GM23248 (cell line): ENCODE results near the gene VTI1A. TPM values are rescaled to one million over a fixed set of nuclear protein-coding genes. Genes with fewer than 3 reads are reported as not detected.

Experiments
- DNase-seq: peaks from one replicate; pipeline ENCODE4 v3.0.0-alpha.2; 2015
- H2AFZ ChIP-seq: fragments of 200-600 bp; sonication (generic); 2 replicates; pipeline ENCODE4 v1.6.1; 2016; ENCODE audit warnings: antibody characterized with exemption
- H3F3A ChIP-seq: fragments of 200-600 bp; sonication (generic); 2 replicates; pipeline ENCODE4 v1.6.1; 2016; ENCODE audit warnings: mild to moderate bottlenecking, antibody characterized with exemption, mixed run types; ENCODE audit not compliant: insufficient read depth
- H3K27ac ChIP-seq: fragments of 200-600 bp; sonication (generic); 2 replicates; pipeline ENCODE4 v1.5.1; 2016; ENCODE audit warnings: mild to moderate bottlenecking
- H3K27me3 ChIP-seq: fragments of 200-600 bp; sonication (generic); replicated peaks from 2 replicates; pipeline ENCODE4 v1.6.1; 2016; ENCODE audit warnings: mild to moderate bottlenecking; ENCODE audit not compliant: insufficient read depth
- H3K36me3 ChIP-seq: fragments of 200-600 bp; sonication (generic); 2 replicates; pipeline ENCODE4 v1.6.1; 2016; ENCODE audit warnings: low read depth, mild to moderate bottlenecking
- H3K4me1 ChIP-seq: fragments of 200-600 bp; sonication (generic); 2 replicates; pipeline ENCODE4 v1.6.1; 2016; ENCODE audit warnings: mild to moderate bottlenecking; ENCODE audit not compliant: insufficient read depth
- H3K4me2 ChIP-seq: fragments of 200-600 bp; sonication (generic); one replicate; pipeline ENCODE4 v1.6.1; 2016; ENCODE audit warnings: mild to moderate bottlenecking; ENCODE audit not compliant: unreplicated experiment
- H3K4me3 ChIP-seq: fragments of 200-600 bp; sonication (generic); 2 replicates; pipeline ENCODE4 v1.5.1; 2016; ENCODE audit warnings: mild to moderate bottlenecking
- H3K79me2 ChIP-seq: fragments of 200-600 bp; sonication (generic); 2 replicates; pipeline ENCODE4 v1.6.1; 2016; ENCODE audit warnings: mild to moderate bottlenecking; ENCODE audit not compliant: insufficient read depth
- H3K9ac ChIP-seq: fragments of 200-600 bp; sonication (generic); 2 replicates; pipeline ENCODE4 v1.6.1; 2016; ENCODE audit warnings: mild to moderate bottlenecking
- H3K9me2 ChIP-seq: fragments of 200-600 bp; sonication (generic); 2 replicates; pipeline ENCODE4 v1.6.1; 2016; ENCODE audit warnings: mixed run types, mild to moderate bottlenecking, moderate library complexity; ENCODE audit not compliant: insufficient read depth
- H3K9me3 ChIP-seq: fragments of 200-600 bp; sonication (generic); one replicate; pipeline ENCODE4 v1.6.1; 2017; ENCODE audit warnings: low read depth
- H4K20me1 ChIP-seq: fragments of 200-600 bp; sonication (generic); 2 replicates; pipeline ENCODE4 v1.6.0; 2016; ENCODE audit not compliant: insufficient read depth
- EZH2 ChIP-seq: fragments of 200-600 bp; sonication (generic); IDR thresholded peaks from 2 replicates; pipeline ENCODE4 v1.6.1; 2018; ENCODE audit warnings: antibody characterized with exemption, mild to moderate bottlenecking; ENCODE audit not compliant: insufficient read depth, poor library complexity, severe bottlenecking
- EZH2phosphoT487 ChIP-seq: fragments of 200-600 bp; sonication (generic); IDR thresholded peaks from 2 replicates; pipeline ENCODE4 v1.6.1; 2018; ENCODE audit warnings: antibody characterized with exemption, moderate library complexity, mild to moderate bottlenecking, low read depth; ENCODE audit not compliant: insufficient read depth
- WGBS, 2 experiments: methylation state at CpG; one replicate each; pipeline ENCODE4 v1.1.6; 2015 to 2017; ENCODE audit warnings: low lambda C conversion rate in 2 of 2, low coverage in 1 of 2; ENCODE audit errors: missing lambda C conversion rate in 2 of 2; 5-methylcytosine and 5-hydroxymethylcytosine counted together
- in situ Hi-C: fragments of 300-500 bp; cut with MboI; formaldehyde crosslinking; loops from 2 replicates; pipeline ENCODE4 v1.15.0; 2020
- polyA plus RNA-seq: library from polyadenylated mRNA; unstranded; fragments of >200 nt; fragmentation: Nextera tagmentation; extraction: Ambion mirVana; gene quantifications from 2 replicates; pipeline ENCODE4 v1.2.1, GENCODE V29; 2016
- total RNA-seq: library from RNA; depleted of rRNA; stranded (reverse); fragments of >200 nt; shearing (Covaris generic); gene quantifications from 2 replicates; pipeline ENCODE4 v1.2.3, GENCODE V29; 2014

The VTI1A gene
- total and polyA plus RNA-seq, 2 experiments from 2014 or later: 21.6 to 26.4 TPM

GRCh38 chr10:112442063-112442462 lies 5.0 kb upstream of the VTI1A start:
- Histone ChIP-seq H3F3A (peaks cover 13% of the 10 kb centered on the region; the same call in 1 of the 2 replicates), H3K79me2 (peaks cover 22% of the 10 kb centered on the region), H3K9ac (no peak overlapping the region), H3K27ac (no peak overlapping the region), H2AFZ (no peak overlapping the region), H4K20me1 (no peaks in the 10 kb centered on the region), H3K9me2 (no peaks in the 10 kb centered on the region), H3K4me3 (no peak overlapping the region), H3K4me1 (peaks cover 7% of the 10 kb centered on the region; the same call in 1 of the 2 replicates), H3K4me2 (no peak overlapping the region), H3K9me3 (no peaks in the 10 kb centered on the region), H3K36me3 (peaks cover 52% of the 10 kb centered on the region), H3K27me3 (no peaks in the 10 kb centered on the region)
- DNase-seq: no peak
- TF ChIP-seq EZH2phosphoT487: no peak
- no peak for TF ChIP-seq EZH2
- WGBS, 2 experiments: 83 to 89% methylated on average over 3 of the region's 3 CpGs
- in situ Hi-C loops: loop anchor here (25.0 kb wide), 1 partner anchor 280 kb away; no protein-coding TSS in a partner anchor

- in situ Hi-C loops: loop anchor here (25.0 kb wide), 1 partner anchor 284 kb away; no protein-coding TSS in a partner anchor
- no peaks in the 10 kb centered on the region for H4K20me1 ChIP-seq
- peak overlapping the region; percentile 96 for H3K4me3 ChIP-seq
- peaks cover 63% of the 10 kb centered on the region for H3K79me2 ChIP-seq
- peak overlapping the region; percentile 93 for H3K9ac ChIP-seq
- WGBS, 2 experiments: 2 to 3% methylated on average over 20 of the region's 20 CpGs
- H3K9me3 ChIP-seq: no peaks in the 10 kb centered on the region
- H3K27ac ChIP-seq: peak overlapping the region; percentile 93
- no peak for TF ChIP-seq EZH2phosphoT487
- TF ChIP-seq EZH2: no peak
- no peaks in the 10 kb centered on the region for H3K27me3 ChIP-seq
- no peaks in the 10 kb centered on the region for H3F3A ChIP-seq
- peak overlapping the region; percentile 97 for H2AFZ ChIP-seq
- H3K4me2 ChIP-seq: peak overlapping the region; percentile 92
- peaks cover 13% of the 10 kb centered on the region for H3K4me1 ChIP-seq
- DNase-seq: peak; percentile 70
- H3K9me2 ChIP-seq: no peaks in the 10 kb centered on the region
- H3K36me3 ChIP-seq: peaks cover 22% of the 10 kb centered on the region
Measured at GRCh38 chr10:112446055-112446854, 760 bp upstream of the VTI1A start.

DNA sequence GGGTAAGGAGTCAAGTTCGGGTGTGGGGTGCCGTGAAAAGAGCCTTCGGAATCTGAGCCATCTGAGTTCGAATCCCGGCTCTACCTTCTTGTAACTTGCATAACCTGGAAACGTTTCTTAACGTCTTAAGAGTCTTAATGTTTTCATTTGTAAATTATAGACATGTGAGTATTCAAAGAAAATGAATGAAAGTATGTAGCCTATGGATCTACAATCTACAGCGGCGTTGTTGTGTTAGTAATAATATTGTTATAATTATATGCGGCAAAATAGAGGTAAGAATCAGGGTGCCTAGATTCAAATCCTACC lies 559 bp downstream of the VTI1A start:
- peaks cover 76% of the 10 kb centered on the region for H3K79me2 ChIP-seq
- H3K27ac ChIP-seq: peak overlapping the region; percentile 93
- peak overlapping the region; percentile 96 for H3K4me3 ChIP-seq
- DNase-seq: no peak
- in situ Hi-C loops: loop anchor here (25.0 kb wide), 1 partner anchor 285 kb away; no protein-coding TSS in a partner anchor
- no peaks in the 10 kb centered on the region for H4K20me1 ChIP-seq
- H3K9me3 ChIP-seq: no peaks in the 10 kb centered on the region
- peaks cover 11% of the 10 kb centered on the region for H3K36me3 ChIP-seq
- no peaks in the 10 kb centered on the region for H3K9me2 ChIP-seq
- peak overlapping the region; percentile 93 for H3K9ac ChIP-seq
- no peaks in the 10 kb centered on the region for H3F3A ChIP-seq
- TF ChIP-seq EZH2phosphoT487 (no peak), EZH2 (no peak)
- H3K4me2 ChIP-seq: peak overlapping the region; percentile 92
- WGBS, 2 experiments: 4 to 8% methylated on average over 10 of the region's 10 CpGs
- peaks cover 13% of the 10 kb centered on the region for H3K4me1 ChIP-seq
- no peaks in the 10 kb centered on the region for H3K27me3 ChIP-seq
- peak overlapping the region; percentile 97 for H2AFZ ChIP-seq

DNA sequence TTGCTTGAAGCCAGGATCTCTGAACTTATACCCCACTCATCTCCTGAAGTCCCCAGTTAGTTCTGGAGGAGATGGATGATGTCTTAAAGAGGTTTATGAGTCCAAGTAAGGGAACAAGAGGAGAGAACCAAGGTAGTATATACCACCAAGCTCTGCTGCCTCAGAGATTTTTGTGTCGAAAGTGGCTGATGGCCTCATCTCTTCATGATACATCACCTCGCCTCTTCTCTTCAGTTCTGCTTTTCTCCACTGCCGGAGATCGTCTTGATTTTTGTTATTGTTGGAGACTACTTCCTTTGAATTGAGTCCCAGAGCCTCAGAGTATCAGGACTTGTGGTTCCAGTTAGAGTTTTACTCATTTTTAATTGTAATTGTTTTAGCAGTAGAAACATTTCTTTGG lies 1.9 kb downstream of the VTI1A start:
- Histone ChIP-seq H3K79me2 (peaks cover 89% of the 10 kb centered on the region), H2AFZ (no peak overlapping the region), H4K20me1 (no peaks in the 10 kb centered on the region), H3K9me3 (no peaks in the 10 kb centered on the region), H3K9me2 (no peaks in the 10 kb centered on the region), H3K36me3 (peaks cover 11% of the 10 kb centered on the region), H3K4me1 (peaks cover 13% of the 10 kb centered on the region), H3K27me3 (no peaks in the 10 kb centered on the region), H3K9ac (peak overlapping the region; percentile 93; the same call in 1 of the 2 replicates), H3F3A (no peaks in the 10 kb centered on the region), H3K4me2 (no peak overlapping the region), H3K27ac (no peak overlapping the region), H3K4me3 (no peak overlapping the region)
- TF ChIP-seq EZH2phosphoT487 (no peak), EZH2 (no peak)
- WGBS, 2 experiments: 89 to 91% methylated on average over 4 of the region's 4 CpGs
- DNase-seq: no peak
- in situ Hi-C loops: loop anchor here (25.0 kb wide), 1 partner anchor 287 kb away; no protein-coding TSS in a partner anchor
